CD4-positive, alpha-beta memory T cell (primary cell): ENCODE results near the gene ADAMTSL1. TPM values are rescaled to one million over a fixed set of nuclear protein-coding genes. Genes with fewer than 3 reads are reported as not detected.

Experiments
- CTCF ChIA-PET: fragments of 350-600 bp; sonication (Branson Sonifier 250); formaldehyde crosslinking; loops from one replicate; lab custom pipeline; 2021; ENCODE audit warnings: inconsistent platforms; ENCODE audit not compliant: partially characterized antibody; lab: Charles Lee
- POLR2A ChIA-PET: fragments of 350-600 bp; sonication (Branson Sonifier 250); formaldehyde crosslinking; loops from one replicate; lab custom pipeline; 2021; ENCODE audit not compliant: partially characterized antibody; lab: Charles Lee
- DNase-seq, 5 donors: peaks; one replicate each; pipeline versions ENCODE4 v3.0.0 to v3.0.0-alpha.2; 2020 to 2022; ENCODE audit warnings: mixed read lengths in 1 of 5
- H3K27ac ChIP-seq: one replicate; pipeline ENCODE4 v1.7.0; 2013; ENCODE audit warnings: low read depth, low read length
- H3K27me3 ChIP-seq: 2 replicates; pipeline ENCODE4 v1.7.0; 2013; ENCODE audit warnings: mild to moderate bottlenecking, low read length, moderate library complexity; ENCODE audit not compliant: insufficient read depth
- H3K36me3 ChIP-seq: 2 replicates; pipeline ENCODE4 v1.7.0; 2013; ENCODE audit warnings: mild to moderate bottlenecking, low read length, moderate library complexity; ENCODE audit not compliant: insufficient read depth
- H3K4me1 ChIP-seq: 2 replicates; pipeline ENCODE4 v1.7.0; 2013; ENCODE audit warnings: mild to moderate bottlenecking, low read length, moderate library complexity; ENCODE audit not compliant: insufficient read depth
- H3K4me3 ChIP-seq, 2 donors: one replicate each; pipeline ENCODE4 v1.7.0; 2013; ENCODE audit warnings: low read length in 2 of 2, mild to moderate bottlenecking in 1 of 2
- H3K9me3 ChIP-seq, 2 donors: one replicate each; pipeline ENCODE4 v1.7.0; 2013; ENCODE audit warnings: low read length in 2 of 2, control low read depth in 1 of 2; ENCODE audit not compliant: control insufficient read depth in 1 of 2
- H3K27ac Mint-ChIP-seq, 7 donors: one replicate each; pipeline ENCODE4 v1.8.0; 2020 to 2021; ENCODE audit warnings: mixed read lengths in 7 of 7, mild to moderate bottlenecking in 6 of 7, inconsistent platforms in 3 of 7, moderate library complexity in 3 of 7
- H3K27me3 Mint-ChIP-seq, 2 donors: one replicate each; pipeline ENCODE4 v1.8.0; 2020 to 2021; ENCODE audit warnings: mixed read lengths in 2 of 2
- H3K36me3 Mint-ChIP-seq, 2 donors: one replicate each; pipeline ENCODE4 v1.8.0; 2020 to 2021; ENCODE audit warnings: mixed read lengths in 2 of 2, inconsistent platforms in 1 of 2, mild to moderate bottlenecking in 1 of 2
- H3K4me1 Mint-ChIP-seq, 4 donors: one replicate each; pipeline ENCODE4 v1.8.0; 2020 to 2021; ENCODE audit warnings: mixed read lengths in 4 of 4, mild to moderate bottlenecking in 1 of 4
- H3K4me3 Mint-ChIP-seq, 8 donors: one replicate each; pipeline ENCODE4 v1.8.0; 2020 to 2021; ENCODE audit warnings: mixed read lengths in 8 of 8, mild to moderate bottlenecking in 7 of 8, moderate library complexity in 6 of 8, inconsistent platforms in 3 of 8
- H3K9me3 Mint-ChIP-seq, 8 donors: one replicate each; pipeline ENCODE4 v1.8.0; 2020 to 2021; ENCODE audit warnings: mixed read lengths in 8 of 8, mild to moderate bottlenecking in 5 of 8, inconsistent platforms in 3 of 8, moderate library complexity in 1 of 8
- intact Hi-C: fragments of 100-400 bp; cut with micrococcal nuclease; formaldehyde crosslinking; loops from one replicate; pipeline ENCODE4 v1.15.1; 2023
- polyA plus RNA-seq, 2 donors: library from polyadenylated mRNA; unstranded; fragments of 300-500 nt; fragmentation: Illumina TruSeq; gene quantifications; one replicate each; pipeline ENCODE4 v1.2.3, GENCODE V29; 2021
- total RNA-seq, 2 experiments: library from RNA; stranded (reverse); gene quantifications; one replicate each; pipeline ENCODE4 v1.2.3, GENCODE V29; 2021

The ADAMTSL1 gene
- total and polyA plus RNA-seq, 4 experiments from 2014 or later, result not detected

DNA sequence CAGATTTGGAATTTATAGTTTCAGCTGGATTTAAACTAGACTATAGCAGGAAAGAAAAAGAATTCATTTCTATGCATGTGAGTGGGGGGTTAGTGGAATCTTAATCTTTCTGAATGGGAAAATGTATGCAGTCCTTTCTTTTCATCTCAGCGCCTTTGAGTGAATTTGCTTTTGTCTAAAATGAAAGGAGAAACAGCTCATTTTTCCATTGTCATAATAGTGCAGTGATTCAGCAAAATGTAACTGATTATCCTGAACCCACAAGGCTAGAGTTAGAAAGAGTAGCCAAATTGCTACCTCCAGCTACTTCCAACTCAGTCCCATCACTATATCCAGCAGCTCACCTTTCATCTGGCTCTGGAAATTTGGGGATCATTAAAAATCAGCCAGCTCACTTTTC, 134.4 kb downstream of the ADAMTSL1 start:
- H3K36me3 Mint-ChIP-seq, result no peaks in the 10 kb centered on the region
- no peaks in the 10 kb centered on the region for H3K27me3 ChIP-seq
- H3K36me3 ChIP-seq, result no peaks in the 10 kb centered on the region
- ChIA-PET POLR2A (no interaction called here), CTCF (no interaction called here)
- no peak overlapping the region for H3K4me3 Mint-ChIP-seq
- no peak overlapping the region for H3K4me3 ChIP-seq
- H3K27ac Mint-ChIP-seq, result no peak overlapping the region
- no peak for DNase-seq
- H3K9me3 ChIP-seq, result no peaks in the 10 kb centered on the region
- no peak overlapping the region for H3K27ac ChIP-seq
- H3K27me3 Mint-ChIP-seq, result no peaks in the 10 kb centered on the region
- no peaks in the 10 kb centered on the region for H3K4me1 Mint-ChIP-seq
- peaks cover 0 to 5% (median 2%) of the 10 kb centered on the region in 8 donors for H3K9me3 Mint-ChIP-seq
- H3K4me1 ChIP-seq, result no peaks in the 10 kb centered on the region
- intact Hi-C loops, result no loop called here

DNA sequence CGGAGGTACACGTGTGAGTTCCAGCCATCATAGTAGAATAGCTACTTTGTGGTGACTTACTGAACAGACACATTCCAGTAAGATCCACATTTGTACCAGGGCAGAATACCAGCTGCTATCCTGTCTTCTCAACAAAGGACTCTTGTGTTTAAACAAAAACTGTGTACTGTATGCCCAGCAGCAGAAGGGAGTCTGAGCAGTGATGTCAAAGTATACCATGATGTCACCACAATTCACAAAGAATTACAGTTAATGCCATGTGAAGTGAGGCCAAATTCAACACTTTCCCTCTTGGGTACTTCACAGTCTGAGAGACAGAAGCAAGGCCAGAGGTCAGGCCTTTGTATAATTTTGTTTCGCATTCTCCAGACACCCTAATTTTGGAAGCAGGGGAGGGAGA, 137.0 kb downstream of the ADAMTSL1 start:
- Mint-ChIP-seq H3K4me3 (no peak overlapping the region), H3K27me3 (no peaks in the 10 kb centered on the region), H3K9me3 (peaks cover 0 to 6% (median under 1%) of the 10 kb centered on the region in 8 donors), H3K27ac (no peak overlapping the region), H3K4me1 (no peaks in the 10 kb centered on the region), H3K36me3 (no peaks in the 10 kb centered on the region)
- intact Hi-C loops, result no loop called here
- ChIA-PET POLR2A (no interaction called here), CTCF (no interaction called here)
- no peaks in the 10 kb centered on the region for H3K27me3 ChIP-seq
- H3K4me1 ChIP-seq, result no peaks in the 10 kb centered on the region
- DNase-seq, result no peak
- no peaks in the 10 kb centered on the region for H3K9me3 ChIP-seq
- H3K27ac ChIP-seq, result no peak overlapping the region
- H3K4me3 ChIP-seq, result no peak overlapping the region
- H3K36me3 ChIP-seq, result no peaks in the 10 kb centered on the region

DNA sequence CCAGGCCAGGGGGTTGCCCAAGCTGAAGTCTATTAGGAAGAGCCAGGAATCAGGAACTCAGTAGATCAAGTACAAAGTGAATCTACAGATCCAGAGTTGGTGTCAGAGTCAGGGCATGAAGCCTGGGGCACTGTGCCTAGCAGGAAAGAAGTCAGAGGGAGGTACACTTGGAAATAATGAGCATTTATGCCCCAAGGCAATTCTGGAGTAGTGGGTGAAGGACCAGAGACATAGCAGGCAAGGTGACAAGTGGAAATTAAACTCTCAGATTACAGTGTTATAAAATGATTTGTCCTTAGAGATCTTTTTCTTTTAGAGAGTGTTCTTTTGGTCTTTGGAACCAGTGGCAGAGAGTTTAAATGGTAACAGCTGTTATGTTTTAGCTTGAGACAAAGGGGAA, 138.0 kb downstream of the ADAMTSL1 start:
- H3K4me3 ChIP-seq, result no peak overlapping the region
- Mint-ChIP-seq H3K36me3 (no peaks in the 10 kb centered on the region), H3K4me3 (no peak overlapping the region), H3K27ac (no peak overlapping the region), H3K4me1 (no peaks in the 10 kb centered on the region), H3K27me3 (no peaks in the 10 kb centered on the region), H3K9me3 (peaks cover 0 to 6% (median under 1%) of the 10 kb centered on the region in 8 donors)
- H3K27ac ChIP-seq, result no peak overlapping the region
- no peaks in the 10 kb centered on the region for H3K9me3 ChIP-seq
- intact Hi-C loops, result no loop called here
- no peaks in the 10 kb centered on the region for H3K36me3 ChIP-seq
- H3K4me1 ChIP-seq, result no peaks in the 10 kb centered on the region
- ChIA-PET CTCF (no interaction called here), POLR2A (no interaction called here)
- DNase-seq, result no peak
- H3K27me3 ChIP-seq, result no peaks in the 10 kb centered on the region

GRCh38 chr9:18614116-18614515, 140.2 kb downstream of the ADAMTSL1 start:
- intact Hi-C loops, result no loop called here
- Histone ChIP-seq H3K9me3 (no peaks in the 10 kb centered on the region), H3K27ac (no peak overlapping the region), H3K4me1 (no peaks in the 10 kb centered on the region), H3K27me3 (no peaks in the 10 kb centered on the region), H3K4me3 (no peak overlapping the region), H3K36me3 (no peaks in the 10 kb centered on the region)
- H3K4me1 Mint-ChIP-seq, result no peaks in the 10 kb centered on the region
- no peak overlapping the region for H3K27ac Mint-ChIP-seq
- no peak for DNase-seq
- H3K36me3 Mint-ChIP-seq, result no peaks in the 10 kb centered on the region
- no peaks in the 10 kb centered on the region for H3K27me3 Mint-ChIP-seq
- no peak overlapping the region for H3K4me3 Mint-ChIP-seq
- CTCF ChIA-PET, result no interaction called here
- POLR2A ChIA-PET, result no interaction called here
- peaks cover 0 to 6% (median 0%) of the 10 kb centered on the region in 8 donors for H3K9me3 Mint-ChIP-seq

DNA sequence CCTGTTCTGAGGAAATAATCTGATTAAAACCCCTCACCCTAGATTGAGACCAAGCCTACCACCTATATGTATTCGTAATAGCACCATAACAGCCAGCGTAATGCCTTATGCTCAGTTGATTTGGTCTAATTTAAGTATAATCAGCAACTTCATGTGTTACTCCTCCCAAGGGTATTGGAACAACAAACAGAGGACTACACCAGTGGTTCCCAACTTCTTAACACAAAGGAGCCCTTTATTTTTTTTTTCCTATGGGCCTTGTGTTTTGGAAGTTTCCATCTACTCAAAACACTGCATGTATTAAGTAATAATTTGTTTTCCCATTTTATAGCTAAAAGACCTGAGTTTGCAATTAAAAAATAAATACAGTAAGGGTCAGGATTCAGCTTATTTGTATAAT, 140.7 kb downstream of the ADAMTSL1 start:
- H3K36me3 ChIP-seq, result no peaks in the 10 kb centered on the region
- H3K27me3 ChIP-seq, result no peaks in the 10 kb centered on the region
- no peaks in the 10 kb centered on the region for H3K4me1 ChIP-seq
- CTCF ChIA-PET, result no interaction called here
- Mint-ChIP-seq H3K4me3 (peak overlapping the region in 1 of 8 donors; percentile 57), H3K36me3 (no peaks in the 10 kb centered on the region), H3K27me3 (no peaks in the 10 kb centered on the region), H3K9me3 (peaks cover 0 to 6% (median 0%) of the 10 kb centered on the region in 8 donors), H3K27ac (no peak overlapping the region), H3K4me1 (no peaks in the 10 kb centered on the region)
- H3K4me3 ChIP-seq, result no peak overlapping the region
- no peak for DNase-seq
- H3K27ac ChIP-seq, result no peak overlapping the region
- intact Hi-C loops, result no loop called here
- H3K9me3 ChIP-seq, result no peaks in the 10 kb centered on the region
- POLR2A ChIA-PET, result no interaction called here

DNA sequence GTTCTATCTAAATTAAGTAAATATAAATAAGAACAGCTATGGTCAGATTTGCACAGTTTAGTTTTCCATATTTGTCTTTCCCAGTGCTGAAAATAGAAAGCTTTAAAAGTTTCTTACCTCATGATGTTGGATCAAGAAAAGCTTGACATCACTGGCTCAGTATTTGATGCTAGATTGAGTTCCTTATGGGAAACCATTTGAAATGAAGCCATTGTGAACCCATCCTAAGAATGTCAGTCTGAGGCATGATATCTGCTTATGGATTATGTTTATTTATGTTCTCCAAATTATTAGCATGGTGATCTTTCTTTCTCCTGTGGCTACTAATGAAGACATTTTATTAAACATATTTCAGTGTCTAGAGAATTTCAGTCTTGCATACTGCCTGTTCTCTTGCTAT, 143.0 kb downstream of the ADAMTSL1 start:
- Histone ChIP-seq H3K36me3 (no peaks in the 10 kb centered on the region), H3K27me3 (no peaks in the 10 kb centered on the region), H3K27ac (no peak overlapping the region), H3K4me1 (no peaks in the 10 kb centered on the region), H3K9me3 (no peaks in the 10 kb centered on the region), H3K4me3 (no peak overlapping the region)
- no peak overlapping the region for H3K4me3 Mint-ChIP-seq
- no peak overlapping the region for H3K27ac Mint-ChIP-seq
- H3K4me1 Mint-ChIP-seq, result no peaks in the 10 kb centered on the region
- H3K9me3 Mint-ChIP-seq, result peaks cover 0 to 5% (median under 1%) of the 10 kb centered on the region in 8 donors
- no peaks in the 10 kb centered on the region for H3K27me3 Mint-ChIP-seq
- CTCF ChIA-PET, result no interaction called here
- H3K36me3 Mint-ChIP-seq, result no peaks in the 10 kb centered on the region
- POLR2A ChIA-PET, result no interaction called here
- no peak for DNase-seq
- intact Hi-C loops, result no loop called here

DNA sequence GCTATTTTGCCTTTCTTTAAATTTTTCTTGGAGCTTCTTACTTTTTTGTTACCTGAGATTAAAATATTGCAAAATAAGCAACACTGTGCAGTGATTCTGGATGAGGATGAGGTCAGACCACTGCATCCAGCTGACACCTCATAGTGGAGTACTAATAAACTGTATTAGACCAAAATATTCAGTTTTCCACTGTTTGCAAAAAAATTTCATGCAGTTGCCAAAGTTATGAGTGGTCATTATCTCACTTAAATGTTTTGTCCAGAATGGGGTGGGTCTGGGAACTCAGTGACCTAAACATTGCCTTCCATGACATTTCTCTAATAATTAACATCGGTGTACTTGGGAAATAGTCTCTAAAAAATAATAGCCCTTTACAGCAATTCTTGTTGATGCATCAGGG, 143.8 kb downstream of the ADAMTSL1 start:
- Mint-ChIP-seq H3K27ac (no peak overlapping the region), H3K27me3 (no peaks in the 10 kb centered on the region), H3K4me3 (no peak overlapping the region), H3K36me3 (no peaks in the 10 kb centered on the region), H3K4me1 (no peaks in the 10 kb centered on the region), H3K9me3 (peaks cover 0 to 5% (median 2%) of the 10 kb centered on the region in 8 donors)
- ChIA-PET CTCF (no interaction called here), POLR2A (no interaction called here)
- no peaks in the 10 kb centered on the region for H3K36me3 ChIP-seq
- no peaks in the 10 kb centered on the region for H3K27me3 ChIP-seq
- intact Hi-C loops, result no loop called here
- H3K4me1 ChIP-seq, result no peaks in the 10 kb centered on the region
- no peak overlapping the region for H3K27ac ChIP-seq
- H3K4me3 ChIP-seq, result no peak overlapping the region
- DNase-seq, result no peak
- no peaks in the 10 kb centered on the region for H3K9me3 ChIP-seq

- Histone ChIP-seq H3K27ac (no peak overlapping the region), H3K9me3 (no peaks in the 10 kb centered on the region), H3K36me3 (no peaks in the 10 kb centered on the region), H3K27me3 (no peaks in the 10 kb centered on the region), H3K4me1 (no peaks in the 10 kb centered on the region), H3K4me3 (no peak overlapping the region)
- intact Hi-C loops, result no loop called here
- peaks cover 0 to 5% (median under 1%) of the 10 kb centered on the region in 8 donors for H3K9me3 Mint-ChIP-seq
- CTCF ChIA-PET, result no interaction called here
- no peaks in the 10 kb centered on the region for H3K36me3 Mint-ChIP-seq
- no peaks in the 10 kb centered on the region for H3K4me1 Mint-ChIP-seq
- POLR2A ChIA-PET, result no interaction called here
- no peaks in the 10 kb centered on the region for H3K27me3 Mint-ChIP-seq
- no peak overlapping the region for H3K4me3 Mint-ChIP-seq
- DNase-seq, result no peak
- no peak overlapping the region for H3K27ac Mint-ChIP-seq
Measured at GRCh38 chr9:18618862-18619261, 144.9 kb downstream of the ADAMTSL1 start.
